NCI-H128 (cell line): ENCODE measurements around the gene ACTN4.
A peak's percentile ranks its signal among the peaks of the same experiment; 100 is the strongest.
"Not testable (repeated sequence)": the region's sequence is repeated elsewhere in the genome, so short reads cannot be mapped to it uniquely, and the experiment has no call there.

Experiments used
- DNase-seq: peaks from one replicate; lab custom pipeline; 2025; ENCODE audit not compliant: unreplicated experiment; lab: John Stamatoyannopoulos, UW

ACTN4 gene

DNA sequence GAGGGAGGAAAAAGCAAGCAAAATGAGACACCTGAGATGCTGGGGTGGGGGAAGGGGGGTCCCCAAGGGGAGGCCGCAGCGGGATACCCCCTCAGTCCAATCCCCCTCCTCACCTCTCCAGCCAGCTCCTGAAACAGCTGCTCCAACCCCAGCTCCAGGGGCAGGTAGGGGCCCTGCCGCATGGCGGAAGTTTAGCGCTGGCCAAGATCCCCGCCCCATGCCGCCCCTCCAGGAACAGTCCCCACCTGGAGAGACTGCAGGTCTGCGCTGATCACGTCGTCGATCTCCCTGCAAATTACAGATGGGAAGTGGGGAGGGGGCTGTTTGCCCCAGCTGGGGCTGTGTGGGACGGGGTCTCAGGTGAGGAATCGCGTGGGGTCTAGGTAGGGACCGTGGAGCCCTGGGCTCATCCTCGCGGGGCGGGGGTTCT, 87.8 kb downstream of the ACTN4 start:
- DNase-seq = no peak

DNA sequence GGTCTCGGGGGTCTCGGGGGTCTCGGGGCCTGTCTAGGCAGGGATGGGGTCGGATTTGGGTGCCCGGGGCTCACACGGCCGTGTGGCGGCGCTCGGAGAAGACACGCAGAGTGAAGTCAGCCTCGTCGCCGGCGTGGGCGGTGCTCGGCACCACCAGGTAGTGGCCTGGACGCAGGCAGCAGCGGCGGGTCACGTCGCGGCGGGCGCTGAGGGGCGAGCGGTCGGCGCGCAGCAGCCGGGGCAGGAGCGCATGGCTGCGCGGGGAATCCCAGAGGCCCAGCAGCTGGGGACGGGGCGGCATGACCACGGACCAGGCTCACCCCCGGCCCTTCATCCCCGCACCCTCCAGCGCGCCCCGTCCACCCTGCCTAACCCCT, 88.6 kb downstream of the ACTN4 start:
- no peak for DNase-seq

DNA sequence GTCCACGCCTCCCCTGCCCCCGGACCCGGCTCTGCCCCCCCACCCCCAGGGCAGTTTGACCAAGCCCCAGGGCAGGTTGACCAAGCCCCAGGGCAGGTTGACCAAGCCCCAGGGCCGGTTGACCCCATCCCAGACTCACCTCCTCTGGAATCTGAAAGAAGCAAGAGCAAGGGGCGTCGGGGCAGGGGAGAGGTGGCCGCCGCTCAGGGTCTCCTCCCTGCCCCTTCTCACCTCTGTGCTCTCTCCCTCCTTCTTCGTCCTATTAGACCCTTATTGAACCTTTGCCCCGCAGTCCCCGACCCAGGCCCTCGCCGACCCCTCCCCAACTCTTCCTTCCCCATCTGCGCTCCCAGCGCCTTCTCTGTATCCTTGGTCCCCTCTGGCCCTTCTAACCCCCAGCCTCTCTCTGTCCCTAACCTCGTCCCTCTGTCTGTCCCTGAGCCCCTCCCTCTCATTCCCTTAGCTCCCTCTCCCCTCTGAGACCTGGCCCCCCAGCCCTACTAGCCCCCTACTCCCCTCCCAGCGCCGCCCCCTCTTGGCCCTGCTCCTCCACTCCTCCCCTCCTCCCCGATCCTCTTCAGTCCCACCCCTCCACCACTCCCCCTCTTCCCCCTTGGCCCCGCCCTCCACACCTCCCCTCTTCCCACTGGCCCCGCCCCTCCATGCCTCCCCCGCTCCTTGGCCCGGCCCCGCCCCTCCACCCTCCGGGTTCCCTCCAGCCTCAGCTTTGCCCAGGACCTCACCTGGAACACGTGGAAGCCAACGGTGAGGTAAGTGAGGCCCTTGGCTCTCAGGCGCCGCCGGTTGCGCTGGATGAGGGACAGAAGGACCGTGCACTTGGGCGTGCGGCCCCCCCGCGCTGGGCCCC, 89.2 kb downstream of the ACTN4 start:
- DNase-seq = peak; percentile 15

DNA sequence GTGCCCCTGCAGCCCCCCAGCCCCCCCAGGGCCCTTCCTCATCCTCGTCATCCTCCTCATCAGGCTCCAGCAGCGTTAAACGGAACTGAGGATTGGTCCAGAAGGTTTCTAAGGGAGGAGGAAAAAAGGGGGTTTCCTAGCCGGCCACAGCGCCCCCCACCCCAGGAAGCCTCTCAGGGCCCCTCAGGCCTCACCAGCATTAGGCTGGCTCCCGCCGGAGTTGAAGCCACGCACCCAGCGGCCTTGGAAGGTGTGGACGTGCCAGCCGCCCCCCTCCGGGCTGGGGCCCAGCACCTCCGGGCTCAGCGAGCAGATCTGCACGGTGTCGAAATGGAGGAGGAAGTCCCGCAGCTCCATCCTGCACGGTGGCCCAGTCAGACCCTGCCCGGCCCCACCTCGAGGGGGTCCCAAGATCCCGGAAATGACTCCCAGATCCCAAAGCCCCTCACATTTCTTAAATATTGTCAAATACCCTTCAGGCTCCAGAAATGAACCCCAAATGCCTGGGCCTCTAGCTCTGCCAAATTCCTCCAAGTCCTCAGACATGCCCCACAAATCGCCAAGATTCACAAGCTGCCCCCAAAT, 89.9 kb downstream of the ACTN4 start:
- no peak for DNase-seq

DNA sequence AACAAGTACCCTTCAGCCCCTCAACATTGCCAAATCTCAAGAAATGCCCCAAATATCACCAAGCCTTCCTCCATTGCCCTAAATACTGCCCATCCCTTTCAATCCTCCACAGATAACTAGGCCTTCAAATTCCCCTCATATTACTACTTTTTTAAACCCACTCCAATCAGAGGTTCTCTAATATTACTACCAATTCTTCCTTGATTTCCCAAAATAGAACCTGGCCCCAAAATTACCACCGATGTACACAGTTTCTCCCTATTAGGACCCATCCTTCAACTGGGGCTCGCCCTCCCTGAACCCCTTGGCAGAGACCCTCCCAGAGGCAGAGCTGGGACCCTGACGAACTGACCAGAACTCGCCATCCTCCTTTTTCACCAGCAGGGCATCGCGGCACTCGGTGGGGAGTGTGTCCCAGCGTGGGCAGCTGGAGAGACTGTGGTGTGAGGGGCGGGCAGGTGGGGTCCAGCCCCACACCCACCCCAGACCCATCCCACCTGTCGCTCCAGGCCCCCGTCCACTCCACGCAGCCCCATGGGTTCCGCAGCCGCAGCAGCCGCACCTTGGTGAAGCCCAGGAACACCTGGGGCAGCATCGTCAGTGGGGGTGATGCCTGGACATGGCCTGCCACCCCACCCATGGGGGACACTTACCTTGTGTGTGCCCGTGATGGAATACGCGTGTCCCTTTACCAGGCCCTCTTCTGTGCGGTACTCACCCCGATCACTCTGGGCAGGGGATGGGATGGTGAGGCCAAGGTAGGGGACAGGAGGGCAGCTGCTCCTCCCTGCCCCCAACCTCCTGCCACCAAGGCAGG, 90.7 kb downstream of the ACTN4 start:
- no peak for DNase-seq

DNA sequence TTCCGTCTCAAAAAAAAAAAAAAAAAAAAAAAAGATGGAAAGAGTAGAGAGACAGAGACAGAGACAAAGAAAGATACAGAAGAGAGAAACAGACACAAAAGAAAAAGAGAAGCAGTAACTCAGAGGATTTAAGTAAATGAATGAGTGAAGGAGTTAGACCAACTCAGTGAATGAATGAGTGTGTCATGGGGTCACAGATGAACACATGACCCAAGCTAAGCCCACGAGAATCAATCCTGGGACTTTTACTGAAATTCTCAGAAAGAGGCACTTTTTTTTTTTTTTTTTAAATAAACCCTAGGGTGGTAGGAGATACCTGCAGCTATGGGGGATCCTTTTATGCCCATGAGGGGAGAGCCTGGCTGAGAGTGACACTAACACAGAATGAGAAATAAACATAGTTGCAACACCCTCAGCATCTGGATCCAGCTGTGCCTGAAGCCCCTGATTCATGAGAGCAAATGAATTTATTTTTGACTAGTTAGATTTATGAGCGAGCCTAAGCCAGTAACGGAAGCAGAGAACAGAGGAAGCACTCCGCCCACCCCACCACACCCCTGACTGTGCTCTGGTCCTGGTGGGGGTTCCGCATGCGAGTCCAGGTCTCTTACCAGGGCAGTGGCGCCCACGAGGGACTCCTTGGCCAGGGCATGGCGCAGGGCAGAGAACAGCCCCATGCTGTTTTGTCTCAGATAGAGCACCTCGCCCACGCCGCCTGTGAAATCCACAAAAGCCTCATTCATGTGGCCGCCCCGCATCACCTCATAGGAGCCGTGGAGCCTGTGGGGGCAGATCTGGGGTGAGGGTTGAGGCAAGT, 92.2 kb downstream of the ACTN4 start:
- no peak for DNase-seq

DNA sequence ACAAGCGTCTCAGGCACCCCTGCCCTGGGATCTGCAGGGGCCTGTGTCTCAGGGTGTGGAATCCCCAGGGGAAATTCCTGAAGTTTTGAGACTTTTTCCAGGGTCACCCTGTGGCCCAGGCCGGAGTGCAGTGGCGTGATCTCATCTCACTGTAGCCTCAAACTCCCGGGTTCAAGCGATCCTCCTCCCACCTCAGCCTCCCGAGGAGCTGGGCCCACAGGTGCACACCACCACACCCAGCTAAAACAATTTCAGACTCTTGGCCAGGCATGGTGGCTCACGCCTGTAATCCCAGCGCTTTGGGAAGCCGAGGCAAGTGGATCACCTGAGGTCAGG, 92.8 kb downstream of the ACTN4 start:
- DNase-seq = no peak

DNA sequence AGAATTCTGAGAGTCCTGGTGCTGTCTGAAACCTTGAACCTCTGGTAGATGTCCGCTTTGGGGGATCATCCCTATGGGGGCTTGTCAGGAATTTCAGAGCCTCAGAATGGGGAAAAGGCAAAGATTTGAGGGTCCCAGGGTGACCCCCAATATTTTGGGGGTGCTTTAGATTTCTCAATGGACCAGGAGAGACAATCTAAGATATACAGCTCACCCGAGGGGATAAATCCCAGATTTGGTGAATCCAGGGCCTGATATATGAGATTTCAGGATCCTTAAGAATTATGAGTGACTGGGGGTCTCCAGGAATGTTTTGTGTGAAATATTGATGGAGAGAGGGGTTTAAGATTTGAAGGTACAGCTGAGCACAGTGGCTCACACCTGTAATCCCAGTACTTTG, 93.5 kb downstream of the ACTN4 start:
- DNase-seq = no peak

DNA sequence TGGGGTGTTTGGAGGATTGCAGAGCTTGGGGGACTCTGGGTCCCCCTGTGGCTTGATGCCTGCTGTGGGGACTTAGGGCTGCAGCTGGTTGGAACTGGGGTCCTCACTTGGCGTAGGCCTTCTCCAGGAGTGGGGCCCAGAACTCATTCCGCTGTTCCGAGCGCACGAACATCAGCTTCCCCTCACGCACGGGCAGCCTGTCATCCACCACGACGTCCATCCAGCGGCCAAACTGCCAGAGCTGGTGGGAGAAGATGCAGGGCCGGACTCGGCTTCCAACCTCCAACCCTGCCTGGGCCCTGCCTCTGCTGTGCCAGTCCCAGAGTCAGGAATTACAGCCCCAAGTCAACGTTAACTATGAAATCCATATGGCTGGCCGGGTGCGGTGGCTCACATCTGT, 94.2 kb downstream of the ACTN4 start:
- no peak for DNase-seq

DNA sequence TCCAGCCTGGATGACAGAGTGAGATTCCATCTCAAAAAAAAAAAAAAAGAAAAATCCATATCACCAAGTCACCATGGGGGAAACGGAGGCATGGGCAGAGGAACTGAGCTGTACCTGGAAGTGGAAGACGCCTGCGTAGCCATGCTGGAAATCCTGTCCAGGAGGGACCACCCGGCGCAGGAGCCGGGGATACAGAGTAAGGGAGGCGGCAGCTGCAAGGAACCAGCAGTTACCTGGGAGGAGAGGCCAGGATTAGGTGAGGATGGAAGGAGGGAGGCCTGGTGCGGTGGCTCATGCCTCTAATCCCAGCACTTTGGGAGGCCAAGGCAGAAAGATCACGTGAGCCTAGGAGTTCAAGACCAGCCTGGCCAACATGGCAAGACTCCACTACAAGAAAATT, 94.8 kb downstream of the ACTN4 start:
- no peak for DNase-seq

DNA sequence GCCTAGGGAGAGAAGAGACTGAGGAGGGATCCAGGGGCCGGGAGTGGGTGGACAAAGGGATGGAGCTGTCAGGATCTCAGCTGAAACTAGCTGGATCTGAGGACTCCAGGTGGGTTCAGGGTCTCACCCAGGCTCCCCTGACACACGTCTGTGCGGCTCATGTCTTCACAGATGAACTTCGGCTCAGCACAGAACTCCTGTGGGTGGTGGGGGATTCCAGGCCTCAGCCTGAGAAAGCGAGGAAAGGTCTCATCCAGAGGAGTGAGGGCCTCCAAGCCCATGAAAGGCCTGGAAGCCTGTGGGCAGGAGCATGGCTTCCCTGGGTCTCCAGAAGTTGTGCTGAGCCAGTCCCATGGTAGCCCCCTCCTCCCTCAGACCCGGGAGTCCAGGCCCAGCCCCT, 95.5 kb downstream of the ACTN4 start:
- DNase-seq = no peak

DNA sequence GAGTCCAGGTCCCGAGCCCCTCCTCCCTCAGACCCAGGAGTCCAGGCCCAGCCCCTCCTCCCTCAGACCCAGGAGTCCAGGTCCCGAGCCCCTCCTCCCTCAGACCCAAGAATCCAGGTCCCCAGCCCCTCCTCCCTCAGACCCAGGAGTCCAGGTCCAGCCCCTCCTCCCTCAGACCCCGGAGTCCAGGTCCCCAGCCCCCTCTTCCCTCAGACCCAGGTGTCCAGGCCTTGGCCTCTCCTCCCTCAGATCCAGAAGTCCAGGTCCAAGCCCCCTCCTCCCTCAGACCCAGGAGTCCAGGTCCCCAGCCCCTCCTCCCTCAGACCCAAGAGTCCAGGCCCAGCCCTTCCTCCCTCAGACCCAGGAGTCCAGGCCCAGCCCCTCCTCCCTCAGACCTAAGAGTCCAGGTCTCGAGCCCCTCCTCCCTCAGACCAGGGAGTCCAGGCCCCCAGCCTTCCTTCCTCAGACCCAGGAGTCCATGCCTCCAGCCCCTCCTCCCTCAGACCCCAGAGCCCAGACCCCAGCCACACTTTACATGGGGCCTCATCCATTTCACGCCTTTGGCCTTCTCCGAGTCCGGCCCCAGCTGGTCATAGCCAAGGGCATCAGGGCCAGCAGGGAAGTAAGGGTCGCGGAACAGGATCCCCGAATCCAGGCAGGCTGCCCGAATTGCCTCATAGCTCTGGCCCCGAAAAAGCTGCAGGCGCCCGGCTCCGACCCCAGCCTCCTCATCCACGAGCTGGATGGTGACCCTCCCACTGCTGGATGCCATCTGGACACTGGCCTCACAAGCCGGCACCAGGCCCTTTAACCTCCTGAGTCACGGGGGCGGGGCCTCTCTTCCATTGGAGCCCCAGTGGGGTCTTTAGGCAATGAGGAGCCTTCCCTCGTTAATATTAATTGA, 96.2 kb downstream of the ACTN4 start:
- DNase-seq = no peak

DNA sequence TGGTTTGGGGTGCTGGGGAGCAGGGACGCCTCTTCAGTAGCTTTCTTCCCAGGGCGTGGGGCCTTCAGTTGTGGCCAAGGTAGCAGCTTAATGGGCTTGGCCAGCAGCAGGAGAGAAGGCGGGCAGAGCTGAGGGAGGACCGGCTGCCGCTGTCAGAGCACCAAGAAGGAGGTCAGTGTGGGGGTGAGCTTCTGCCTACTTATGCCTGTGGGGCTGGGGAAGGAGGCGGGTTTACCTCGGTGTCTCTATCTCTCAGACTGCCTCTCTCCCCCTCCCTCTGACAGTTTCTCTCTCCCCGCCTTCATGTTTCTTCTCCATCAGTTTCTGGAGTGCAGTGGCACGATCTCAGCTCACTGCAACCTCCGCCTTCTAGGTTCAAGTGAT, 96.8 kb downstream of the ACTN4 start, which contains the start of gene CAPN12:
TSS of gene CAPN12 (minus strand) at position 177 of the 384 bp plus-strand sequence. CDS start 309 bp downstream, outside the sequence.
- DNase-seq = no peak

DNA sequence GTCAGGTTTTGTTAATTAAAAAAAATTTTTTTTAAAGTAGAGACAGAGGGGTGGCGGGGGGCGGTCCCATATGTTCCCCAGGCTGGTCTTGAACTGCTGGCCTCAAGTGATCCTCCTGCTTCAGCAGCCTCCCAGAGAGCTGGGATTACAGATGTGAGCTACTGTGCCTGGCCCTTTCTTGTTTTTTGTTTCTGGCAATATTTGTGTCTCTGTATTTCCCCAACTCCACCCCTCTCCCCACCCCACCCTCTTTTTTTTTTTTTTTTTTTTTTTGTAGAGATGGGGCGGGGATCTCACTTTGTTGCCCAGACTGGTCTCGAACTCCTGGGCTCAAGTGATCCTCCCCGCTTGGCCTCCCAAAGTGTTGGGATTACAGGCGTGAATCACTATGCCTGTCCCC, 97.4 kb downstream of the ACTN4 start:
- DNase-seq = no peak

DNA sequence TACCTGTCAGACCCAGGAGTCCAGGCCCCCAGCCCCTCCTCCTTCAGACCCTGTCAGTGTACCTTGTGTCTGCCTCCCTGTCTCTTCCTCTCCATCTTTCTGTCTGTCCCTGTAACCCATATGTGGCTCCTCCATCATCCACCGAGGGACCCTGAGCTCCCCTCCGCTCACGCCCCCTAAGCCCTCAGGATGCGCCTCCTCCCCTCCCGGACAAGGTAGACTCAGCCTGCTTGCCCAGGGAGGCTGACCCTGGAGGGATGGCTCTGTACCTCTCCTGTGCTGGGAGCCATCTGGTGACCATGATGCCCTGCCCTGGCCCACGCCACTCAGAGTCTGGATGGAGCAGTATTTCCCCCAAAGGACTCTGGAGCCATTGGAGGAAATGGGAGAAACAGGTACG, 97.9 kb downstream of the ACTN4 start:
- no peak for DNase-seq

DNA sequence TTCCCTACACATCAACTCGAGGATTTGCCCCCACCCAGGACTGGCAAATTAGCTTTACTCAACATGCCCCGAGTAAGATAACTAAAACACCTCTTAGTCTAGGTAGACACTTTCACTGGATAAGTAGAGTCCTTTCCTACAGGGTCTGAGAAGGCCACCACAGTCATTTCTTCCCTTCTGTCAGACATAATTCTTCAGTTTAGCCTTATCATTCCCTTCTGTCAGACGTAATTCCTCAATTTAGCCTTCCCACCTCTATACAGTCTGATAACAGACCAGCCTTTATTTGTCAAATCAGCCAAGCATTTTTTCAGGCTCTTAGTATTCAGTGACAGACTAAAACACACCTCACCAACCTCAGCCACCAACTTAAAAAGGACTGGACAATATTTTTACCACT, 106.3 kb downstream of the ACTN4 start:
- not testable (repeated sequence) for DNase-seq

DNA sequence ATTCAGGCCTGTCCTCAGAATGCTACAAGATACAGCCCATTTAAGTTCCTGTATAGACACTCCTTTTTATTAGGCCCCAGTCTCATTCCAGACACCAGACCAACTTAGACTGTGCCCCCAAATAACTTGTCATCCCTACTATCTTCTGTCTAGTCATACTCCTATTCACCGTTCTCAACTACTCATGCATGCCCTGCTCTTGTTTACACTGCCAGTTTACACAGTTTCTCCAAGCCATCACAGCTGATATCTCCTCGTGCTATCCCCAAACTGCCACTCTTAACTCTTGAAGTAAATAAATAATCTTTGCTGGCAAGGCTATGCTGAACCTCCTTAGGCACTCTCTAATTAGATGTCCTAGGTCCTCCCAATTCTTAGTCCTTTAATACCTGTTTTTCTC, 106.7 kb downstream of the ACTN4 start:
- not testable (repeated sequence) for DNase-seq

DNA sequence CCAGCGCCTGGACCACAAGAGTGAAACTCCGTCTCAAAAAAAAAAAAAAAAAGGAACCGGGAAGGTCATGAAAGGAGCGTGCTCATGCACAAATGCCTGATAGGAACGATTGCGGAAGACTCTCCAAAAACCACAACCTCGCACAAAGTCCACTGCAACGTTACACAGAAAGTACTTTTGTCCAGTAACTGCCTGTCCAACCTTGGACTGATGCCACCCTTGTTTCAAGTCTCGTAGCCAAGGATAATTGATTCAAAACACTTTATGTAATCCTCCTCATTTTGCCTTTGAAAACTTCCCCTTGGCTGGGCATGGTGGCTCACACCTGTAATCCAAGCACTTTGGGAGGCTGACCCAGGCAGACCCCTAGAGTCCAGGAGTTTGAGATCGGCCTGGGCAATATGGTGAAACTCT, 112.1 kb downstream of the ACTN4 start:
- no peak for DNase-seq

DNA sequence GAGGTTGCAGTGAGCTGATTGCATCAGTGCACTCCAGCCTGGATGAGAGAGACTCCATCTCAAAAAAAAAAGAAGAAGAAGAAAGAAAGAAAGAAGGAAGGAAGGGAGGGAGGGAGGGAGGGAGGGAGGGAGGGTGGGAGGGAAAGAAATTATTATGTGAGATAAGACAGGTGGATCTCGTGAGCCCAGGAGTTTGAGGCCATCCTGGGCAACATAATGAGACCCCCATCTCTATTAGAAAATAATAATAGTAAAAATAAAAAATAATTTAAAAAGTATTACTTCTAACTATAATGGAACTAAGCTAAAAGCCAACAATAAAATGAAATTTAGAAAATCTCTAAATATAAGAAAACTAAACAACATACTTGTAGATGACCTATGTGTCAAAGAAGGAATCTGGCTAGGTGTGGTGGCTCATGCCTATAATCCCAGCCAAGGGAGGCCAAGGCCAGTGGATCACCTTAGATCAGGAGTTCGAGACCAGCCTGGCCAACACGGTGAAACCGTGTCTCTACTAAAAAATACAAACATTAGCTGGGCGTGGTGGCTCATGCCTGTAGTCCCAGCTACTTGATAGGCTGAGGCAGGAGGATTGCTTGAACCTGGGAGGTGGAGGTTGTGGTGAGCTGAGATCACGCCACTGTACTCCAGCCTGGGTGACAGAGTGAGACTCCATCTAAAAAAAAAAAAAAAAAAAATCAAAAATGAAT, 113.5 kb downstream of the ACTN4 start:
- DNase-seq = not testable (repeated sequence)
